Neural cell (in vitro differentiated cells): Measurements from ENCODE around the gene VSIG10L2.

Experiments used
- CTCF ChIP-seq: fragments of 450-650 bp; IDR thresholded peaks from 2 replicates; pipeline ENCODE4 v1.5.1; 2014; ENCODE audit warnings: antibody characterized with exemption, mild to moderate bottlenecking, moderate library complexity; ENCODE audit not compliant: poor library complexity, severe bottlenecking
- EP300 ChIP-seq: fragments of 450-650 bp; conservative IDR thresholded peaks from 2 replicates; pipeline ENCODE4 v1.6.1; 2014; ENCODE audit warnings: antibody characterized with exemption, mild to moderate bottlenecking, moderate library complexity; ENCODE audit not compliant: poor library complexity, severe bottlenecking
- EZH2 ChIP-seq: fragments of 200-600, 300-800 bp; shearing (Covaris generic), sonication (generic); IDR thresholded peaks from 2 replicates; pipeline ENCODE4 v1.6.1; 2014; ENCODE audit warnings: antibody characterized with exemption, low read length, borderline replicate concordance, mild to moderate bottlenecking; ENCODE audit not compliant: insufficient read depth, poor library complexity, severe bottlenecking
- POLR2AphosphoS5 ChIP-seq: IDR thresholded peaks from 2 replicates; pipeline ENCODE4 v1.6.1; 2012
- RAD21 ChIP-seq: fragments of 450-650 bp; conservative IDR thresholded peaks from 2 replicates; pipeline ENCODE4 v1.6.1; 2014; ENCODE audit warnings: antibody characterized with exemption, mild to moderate bottlenecking, moderate library complexity
- SMC3 ChIP-seq: fragments of 450-650 bp; conservative IDR thresholded peaks from 2 replicates; pipeline ENCODE4 v1.6.1; 2014; ENCODE audit warnings: antibody characterized with exemption, mild to moderate bottlenecking, moderate library complexity; ENCODE audit not compliant: poor library complexity
- TAF1 ChIP-seq: IDR thresholded peaks from 2 replicates; pipeline ENCODE4 v1.6.1; 2012; ENCODE audit warnings: low read depth
- TF ChIP-seq, protein P1 (sequence below): IDR thresholded peaks from 2 replicates; pipeline ENCODE4 v1.6.1; 2012; ENCODE audit warnings: borderline replicate concordance

GRCh38 chr11:125938418-125938817 is 7.4 kb upstream of the VSIG10L2 start:
- TF ChIP-seq CTCF = no peak
- no peak for TF ChIP-seq POLR2AphosphoS5
- no peak for TF ChIP-seq EP300
- TF ChIP-seq TAF1 = no peak
- TF ChIP-seq, protein P1, sequence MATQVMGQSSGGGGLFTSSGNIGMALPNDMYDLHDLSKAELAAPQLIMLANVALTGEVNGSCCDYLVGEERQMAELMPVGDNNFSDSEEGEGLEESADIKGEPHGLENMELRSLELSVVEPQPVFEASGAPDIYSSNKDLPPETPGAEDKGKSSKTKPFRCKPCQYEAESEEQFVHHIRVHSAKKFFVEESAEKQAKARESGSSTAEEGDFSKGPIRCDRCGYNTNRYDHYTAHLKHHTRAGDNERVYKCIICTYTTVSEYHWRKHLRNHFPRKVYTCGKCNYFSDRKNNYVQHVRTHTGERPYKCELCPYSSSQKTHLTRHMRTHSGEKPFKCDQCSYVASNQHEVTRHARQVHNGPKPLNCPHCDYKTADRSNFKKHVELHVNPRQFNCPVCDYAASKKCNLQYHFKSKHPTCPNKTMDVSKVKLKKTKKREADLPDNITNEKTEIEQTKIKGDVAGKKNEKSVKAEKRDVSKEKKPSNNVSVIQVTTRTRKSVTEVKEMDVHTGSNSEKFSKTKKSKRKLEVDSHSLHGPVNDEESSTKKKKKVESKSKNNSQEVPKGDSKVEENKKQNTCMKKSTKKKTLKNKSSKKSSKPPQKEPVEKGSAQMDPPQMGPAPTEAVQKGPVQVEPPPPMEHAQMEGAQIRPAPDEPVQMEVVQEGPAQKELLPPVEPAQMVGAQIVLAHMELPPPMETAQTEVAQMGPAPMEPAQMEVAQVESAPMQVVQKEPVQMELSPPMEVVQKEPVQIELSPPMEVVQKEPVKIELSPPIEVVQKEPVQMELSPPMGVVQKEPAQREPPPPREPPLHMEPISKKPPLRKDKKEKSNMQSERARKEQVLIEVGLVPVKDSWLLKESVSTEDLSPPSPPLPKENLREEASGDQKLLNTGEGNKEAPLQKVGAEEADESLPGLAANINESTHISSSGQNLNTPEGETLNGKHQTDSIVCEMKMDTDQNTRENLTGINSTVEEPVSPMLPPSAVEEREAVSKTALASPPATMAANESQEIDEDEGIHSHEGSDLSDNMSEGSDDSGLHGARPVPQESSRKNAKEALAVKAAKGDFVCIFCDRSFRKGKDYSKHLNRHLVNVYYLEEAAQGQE = no peak
- TF ChIP-seq SMC3 = no peak
- no peak for TF ChIP-seq EZH2
- TF ChIP-seq RAD21 = no peak
